HepG2 (cell line): ENCODE data around the gene DNMT3A. TPM values are rescaled to one million over a fixed set of nuclear protein-coding genes. Genes with fewer than 3 reads are reported as not detected.

Experiments
- HDAC1 ChIP-seq: sonication (generic); formaldehyde crosslinking; IDR thresholded peaks from 2 replicates; pipeline ENCODE4 v1.5.1; 2020; ENCODE audit warnings: mild to moderate bottlenecking, missing genetic modification reagents
- HNRNPUL1 ChIP-seq: fragments of 200-400 bp; formaldehyde crosslinking; IDR thresholded peaks from 2 replicates; pipeline ENCODE4 v1.6.1; 2017; ENCODE audit warnings: low read depth, mild to moderate bottlenecking, low read length, moderate library complexity
- HOXA3 ChIP-seq: sonication (generic); formaldehyde crosslinking; IDR thresholded peaks from 2 replicates; pipeline ENCODE4 v1.5.0; 2020; ENCODE audit warnings: missing genetic modification reagents
- MIER3 ChIP-seq: IDR thresholded peaks from 2 replicates; pipeline ENCODE4 v1.6.1; 2016; ENCODE audit warnings: missing compliant biosample characterization, borderline replicate concordance
- NR2C2 ChIP-seq: sonication (generic); formaldehyde crosslinking; IDR thresholded peaks from 2 replicates; pipeline ENCODE4 v1.4.0; 2020; ENCODE audit warnings: missing genetic modification reagents, mild to moderate bottlenecking, moderate library complexity, borderline replicate concordance
- RAD51 ChIP-seq: fragments of 450-650 bp; IDR thresholded peaks from 2 replicates; pipeline ENCODE4 v1.6.1; 2016; ENCODE audit warnings: borderline replicate concordance
- RARA ChIP-seq: IDR thresholded peaks from 2 replicates; pipeline ENCODE4 v1.6.1; 2016; ENCODE audit warnings: missing genetic modification reagents, missing compliant biosample characterization
- RBM22 ChIP-seq: fragments of 200-400 bp; formaldehyde crosslinking; optimal IDR thresholded peaks from 2 replicates; pipeline ENCODE3; 2017; ENCODE audit warnings: mild to moderate bottlenecking, low read length, moderate library complexity
- RFX3 ChIP-seq: IDR thresholded peaks from 2 replicates; pipeline ENCODE4 v1.6.1; 2016; ENCODE audit warnings: missing biosample characterization, missing genetic modification reagents
- SAP130 ChIP-seq: IDR thresholded peaks from 2 replicates; pipeline ENCODE4 v1.6.1; 2016; ENCODE audit warnings: low read depth
- SP4 ChIP-seq: sonication (generic); formaldehyde crosslinking; IDR thresholded peaks from 2 replicates; pipeline ENCODE4 v1.8.1; 2023; ENCODE audit warnings: mild to moderate bottlenecking, missing genetic modification reagents
- SRSF4 ChIP-seq: fragments of 200-400 bp; formaldehyde crosslinking; IDR thresholded peaks from one replicate; pipeline ENCODE4 v1.6.1; 2018; ENCODE audit warnings: mild to moderate bottlenecking, low read depth, low read length, moderate library complexity; ENCODE audit not compliant: poor library complexity, severe bottlenecking
- TBX3 ChIP-seq: fragments of 450-650 bp; IDR thresholded peaks from 2 replicates; pipeline ENCODE4 v1.6.1; 2017; ENCODE audit warnings: antibody characterized with exemption, mild to moderate bottlenecking, inconsistent platforms, borderline replicate concordance
- TFAP4 ChIP-seq: sonication (generic); IDR thresholded peaks from 2 replicates; pipeline ENCODE4 v1.6.1; 2016; ENCODE audit warnings: low read depth, borderline replicate concordance
- ZNF230 ChIP-seq: sonication (generic); formaldehyde crosslinking; IDR thresholded peaks from 2 replicates; pipeline ENCODE4 v1.4.0; 2020; ENCODE audit warnings: mild to moderate bottlenecking, missing genetic modification reagents
- ZNF326 ChIP-seq: sonication (generic); formaldehyde crosslinking; IDR thresholded peaks from 2 replicates; pipeline ENCODE4 v1.4.0; 2020; ENCODE audit warnings: missing genetic modification reagents, borderline replicate concordance
- ZNF670 ChIP-seq: sonication (generic); formaldehyde crosslinking; IDR thresholded peaks from 2 replicates; pipeline ENCODE4 v1.8.0; 2022; ENCODE audit warnings: mild to moderate bottlenecking, missing genetic modification reagents, borderline replicate concordance
- polyA plus RNA-seq, 8 experiments: library from polyadenylated mRNA; depleted of rRNA in 3 of 8; stranded (reverse) in 7 of 8; unstranded in 1 of 8; fragments of >200 nt; fragmentation: Illumina TruSeq in 4 of 8; extraction: Trizol in 4 of 8; gene quantifications; 2 replicates each; pipeline versions ENCODE4 v1.2.1 to v1.2.3, GENCODE V29; 2011 to 2016; ENCODE audit warnings: low read depth in 4 of 8, missing spikeins in 1 of 8, mixed read lengths in 1 of 8; ENCODE audit not compliant: insufficient read depth in 1 of 8
- total RNA-seq, 5 experiments: library from RNA; depleted of rRNA; stranded (reverse); fragments of >200 nt; fragmentation: Illumina TruSeq; extraction: Trizol; gene quantifications; 2 replicates each; pipeline ENCODE4 v1.2.3, GENCODE V29; 2016; ENCODE audit warnings: low read depth in 1 of 5
- TF ChIP-seq, protein P1 (sequence below): IDR thresholded peaks from 2 replicates; pipeline ENCODE4 v1.4.0; 2020; ENCODE audit warnings: mild to moderate bottlenecking, missing genetic modification reagents
- TF ChIP-seq, protein P2 (sequence below): sonication (generic); formaldehyde crosslinking; IDR thresholded peaks from 2 replicates; pipeline ENCODE4 v1.4.0; 2020; ENCODE audit warnings: missing genetic modification reagents

DNMT3A gene
- total and polyA plus RNA-seq, 2 of the 13 experiments (the other 11 are each of a cell fraction or from before 2014, with no cell fraction given), result 14.7 to 29.1 TPM

DNA sequence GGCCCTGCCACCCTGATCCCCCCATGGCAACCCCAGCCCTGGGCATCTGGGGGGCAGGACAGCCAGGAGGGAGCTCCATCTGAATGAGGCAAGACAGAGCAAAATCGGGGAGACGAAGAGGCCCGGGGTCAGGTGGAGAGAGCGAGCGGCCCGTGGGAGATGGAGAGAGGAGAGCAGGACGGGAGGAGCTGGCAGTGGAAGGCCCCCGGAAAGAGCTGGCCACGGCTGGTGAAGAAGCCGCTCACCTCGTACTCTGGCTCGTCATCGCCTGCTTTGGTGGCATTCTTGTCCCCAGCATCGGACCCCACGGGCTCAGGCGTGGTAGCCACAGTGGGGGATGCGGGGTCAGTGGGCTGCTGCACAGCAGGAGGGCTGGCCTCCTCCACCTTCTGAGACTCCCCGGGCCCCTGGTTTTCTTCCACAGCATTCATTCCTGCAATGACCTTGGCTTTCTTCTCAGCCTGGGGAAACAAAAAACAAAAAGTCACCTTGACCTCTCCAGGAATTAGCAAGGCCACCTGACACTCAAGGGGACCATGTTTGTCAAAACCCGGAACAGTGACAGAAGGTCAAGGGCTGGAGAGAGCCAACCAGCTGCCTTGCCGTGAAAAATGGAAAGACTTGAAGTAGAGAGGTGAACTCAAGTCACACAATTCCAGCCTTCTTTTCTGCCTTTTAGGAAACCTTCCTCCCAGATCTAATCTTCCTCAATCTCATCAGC lies 93.8 kb downstream of the DNMT3A start (continued):
- TF ChIP-seq MIER3, result peak; percentile 24; the same call in 1 of the 2 replicates
- TF ChIP-seq HDAC1 (CRISPR knock-in tag), result 0 out of 2 replicates have a peak, but pooled peaks have one; percentile 41
- no peak for TF ChIP-seq SP4 (CRISPR knock-in tag)
- no peak for TF ChIP-seq ZNF326 (CRISPR knock-in tag)
- TF ChIP-seq SRSF4, result no peak
- TF ChIP-seq HNRNPUL1, result no peak
- TF ChIP-seq, protein P1, sequence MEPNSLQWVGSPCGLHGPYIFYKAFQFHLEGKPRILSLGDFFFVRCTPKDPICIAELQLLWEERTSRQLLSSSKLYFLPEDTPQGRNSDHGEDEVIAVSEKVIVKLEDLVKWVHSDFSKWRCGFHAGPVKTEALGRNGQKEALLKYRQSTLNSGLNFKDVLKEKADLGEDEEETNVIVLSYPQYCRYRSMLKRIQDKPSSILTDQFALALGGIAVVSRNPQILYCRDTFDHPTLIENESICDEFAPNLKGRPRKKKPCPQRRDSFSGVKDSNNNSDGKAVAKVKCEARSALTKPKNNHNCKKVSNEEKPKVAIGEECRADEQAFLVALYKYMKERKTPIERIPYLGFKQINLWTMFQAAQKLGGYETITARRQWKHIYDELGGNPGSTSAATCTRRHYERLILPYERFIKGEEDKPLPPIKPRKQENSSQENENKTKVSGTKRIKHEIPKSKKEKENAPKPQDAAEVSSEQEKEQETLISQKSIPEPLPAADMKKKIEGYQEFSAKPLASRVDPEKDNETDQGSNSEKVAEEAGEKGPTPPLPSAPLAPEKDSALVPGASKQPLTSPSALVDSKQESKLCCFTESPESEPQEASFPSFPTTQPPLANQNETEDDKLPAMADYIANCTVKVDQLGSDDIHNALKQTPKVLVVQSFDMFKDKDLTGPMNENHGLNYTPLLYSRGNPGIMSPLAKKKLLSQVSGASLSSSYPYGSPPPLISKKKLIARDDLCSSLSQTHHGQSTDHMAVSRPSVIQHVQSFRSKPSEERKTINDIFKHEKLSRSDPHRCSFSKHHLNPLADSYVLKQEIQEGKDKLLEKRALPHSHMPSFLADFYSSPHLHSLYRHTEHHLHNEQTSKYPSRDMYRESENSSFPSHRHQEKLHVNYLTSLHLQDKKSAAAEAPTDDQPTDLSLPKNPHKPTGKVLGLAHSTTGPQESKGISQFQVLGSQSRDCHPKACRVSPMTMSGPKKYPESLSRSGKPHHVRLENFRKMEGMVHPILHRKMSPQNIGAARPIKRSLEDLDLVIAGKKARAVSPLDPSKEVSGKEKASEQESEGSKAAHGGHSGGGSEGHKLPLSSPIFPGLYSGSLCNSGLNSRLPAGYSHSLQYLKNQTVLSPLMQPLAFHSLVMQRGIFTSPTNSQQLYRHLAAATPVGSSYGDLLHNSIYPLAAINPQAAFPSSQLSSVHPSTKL (CRISPR knock-in tag), result peak; percentile 56
- no peak for TF ChIP-seq ZNF230
- TF ChIP-seq RBM22, result no peak
- TF ChIP-seq RFX3 (CRISPR knock-in tag), result no peak
- TF ChIP-seq RAD51, result no peak
- TF ChIP-seq NR2C2 (CRISPR knock-in tag), result peak; percentile 82
- no peak for TF ChIP-seq ZNF670 (CRISPR knock-in tag)
- TF ChIP-seq TFAP4, result 0 out of 2 replicates have a peak, but pooled peaks have one; percentile 12
- peak; percentile 17; the same call in 1 of the 2 replicates for TF ChIP-seq HOXA3 (CRISPR knock-in tag)
- TF ChIP-seq, protein P2, sequence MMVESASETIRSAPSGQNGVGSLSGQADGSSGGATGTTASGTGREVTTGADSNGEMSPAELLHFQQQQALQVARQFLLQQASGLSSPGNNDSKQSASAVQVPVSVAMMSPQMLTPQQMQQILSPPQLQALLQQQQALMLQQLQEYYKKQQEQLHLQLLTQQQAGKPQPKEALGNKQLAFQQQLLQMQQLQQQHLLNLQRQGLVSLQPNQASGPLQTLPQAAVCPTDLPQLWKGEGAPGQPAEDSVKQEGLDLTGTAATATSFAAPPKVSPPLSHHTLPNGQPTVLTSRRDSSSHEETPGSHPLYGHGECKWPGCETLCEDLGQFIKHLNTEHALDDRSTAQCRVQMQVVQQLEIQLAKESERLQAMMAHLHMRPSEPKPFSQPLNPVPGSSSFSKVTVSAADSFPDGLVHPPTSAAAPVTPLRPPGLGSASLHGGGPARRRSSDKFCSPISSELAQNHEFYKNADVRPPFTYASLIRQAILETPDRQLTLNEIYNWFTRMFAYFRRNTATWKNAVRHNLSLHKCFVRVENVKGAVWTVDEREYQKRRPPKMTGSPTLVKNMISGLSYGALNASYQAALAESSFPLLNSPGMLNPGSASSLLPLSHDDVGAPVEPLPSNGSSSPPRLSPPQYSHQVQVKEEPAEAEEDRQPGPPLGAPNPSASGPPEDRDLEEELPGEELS (CRISPR knock-in tag), result peak; percentile 59; the same call in 1 of the 2 replicates
- TF ChIP-seq RARA (CRISPR knock-in tag), result peak; percentile 85
- TF ChIP-seq SAP130 (CRISPR knock-in tag), result peak; percentile 37; the same call in 1 of the 2 replicates
- no peak for TF ChIP-seq TBX3
